ENCODE data around the gene INTS13. TPM values are rescaled to one million over a fixed set of nuclear protein-coding genes. Genes with fewer than 3 reads are reported as not detected.

Gene INTS13
- total and polyA plus RNA-seq, 2 donors (not counting 1 experiment from before 2014, with no cell fraction given): 9.2 to 16.2 TPM

GRCh38 chr12:26976687-26977086 is 38.9 kb upstream of the INTS13 start:
- no peak overlapping the region for H3K27ac Mint-ChIP-seq

GRCh38 chr12:26971963-26972362 is 34.2 kb upstream of the INTS13 start:
- DNase-seq: peak; percentile 47
- no peak overlapping the region for H2AFZ ChIP-seq (ENCODE audit: insufficient read depth, low read depth, low read length, poor library complexity, severe bottlenecking)
- peaks cover 9 to 17% of the 10 kb centered on the region in 2 donors for H3K4me1 ChIP-seq (ENCODE audit: control insufficient read depth in 2 of 2, insufficient read depth in 2 of 2, low read length in 2 of 2)
- ATAC-seq (ENCODE audit: low read depth): peak; percentile 80
- intact Hi-C loops (cut with micrococcal nuclease): loop anchor here (5.0 kb wide), 1 partner anchor 40 kb away; the partner anchor contains the start of gene TM7SF3
- ChIA-PET POLR2A (no interaction called here), CTCF (interaction anchor here (0.7 kb wide), 2 partner anchors 42 to 1349 kb away, joined by 3 read pairs; partner anchors contain the start of gene TM7SF3)
- Mint-ChIP-seq H3K27me3 (no peaks in the 10 kb centered on the region), H3K9me3 (ENCODE audit: insufficient read depth) (no peaks in the 10 kb centered on the region), H3K4me3 (no peak overlapping the region), H3K4me1 (peaks cover 20% of the 10 kb centered on the region), H3K27ac (no peak overlapping the region)
- TF ChIP-seq CTCF (IDR thresholded peaks at IDR 0.05): no peak
- peaks cover 14 to 18% of the 10 kb centered on the region in 2 experiments for H3K36me3 ChIP-seq (replicated peaks in 1 of 2; ENCODE audit: control extremely low read depth in 1 of 2, control insufficient read depth in 1 of 2, extremely low read depth in 1 of 2, insufficient read depth in 2 of 2, low read length in 1 of 2)
- no peaks in the 10 kb centered on the region for H4K20me1 ChIP-seq (ENCODE audit: control insufficient read depth, insufficient read depth, low read length, poor library complexity, severe bottlenecking)
- no peak overlapping the region for H3K9ac ChIP-seq (ENCODE audit: low read length)
- no CpG with 5 or more reads among the region's 2 CpGs for WGBS (ENCODE audit: insufficient coverage)
- H3K4me2 ChIP-seq (replicated peaks; ENCODE audit: low read depth, low read length, poor library complexity, severe bottlenecking): no peak overlapping the region
- no peaks in the 10 kb centered on the region for H3K79me2 ChIP-seq (ENCODE audit: control insufficient read depth, insufficient read depth, low read length)
- no peak overlapping the region for H3K4me3 ChIP-seq (ENCODE audit: control extremely low read depth in 1 of 5, extremely low read depth in 1 of 5, insufficient read depth in 1 of 5, low read depth in 2 of 5, low read length in 4 of 5)
- no peak overlapping the region for H3K27ac ChIP-seq (ENCODE audit: low read length in 2 of 2)
- no peaks in the 10 kb centered on the region for H3K27me3 ChIP-seq (replicated peaks in 1 of 4; ENCODE audit: control extremely low read depth in 1 of 4, control insufficient read depth in 3 of 4, insufficient read depth in 4 of 4, low read length in 3 of 4)
- H3K9me3 ChIP-seq (ENCODE audit: control extremely low read depth in 1 of 3, control insufficient read depth in 2 of 3, insufficient read depth in 1 of 3, low read length in 2 of 3): no peaks in the 10 kb centered on the region

More at GRCh38 chr12:26976687-26977086, 38.9 kb upstream of the INTS13 start:
- H3K4me3 Mint-ChIP-seq: no peak overlapping the region
- intact Hi-C loops (cut with micrococcal nuclease): no loop called here
- no peaks in the 10 kb centered on the region for H4K20me1 ChIP-seq (ENCODE audit: control insufficient read depth, insufficient read depth, low read length, poor library complexity, severe bottlenecking)
- no peak overlapping the region for H3K27ac ChIP-seq (ENCODE audit: low read length in 2 of 2)
- H3K36me3 ChIP-seq (replicated peaks in 1 of 2; ENCODE audit: control extremely low read depth in 1 of 2, control insufficient read depth in 1 of 2, extremely low read depth in 1 of 2, insufficient read depth in 2 of 2, low read length in 1 of 2): peaks cover 19 to 31% of the 10 kb centered on the region in 2 experiments
- ChIA-PET POLR2A (interaction anchor here (0.6 kb wide), 1 partner anchor 69 kb away, joined by 4 read pairs; no protein-coding TSS in a partner anchor), CTCF (no interaction called here)
- no peak for ATAC-seq (ENCODE audit: low read depth)
- peaks cover 16% of the 10 kb centered on the region for H3K4me1 Mint-ChIP-seq
- WGBS (ENCODE audit: insufficient coverage): 36% methylated on average over 1 of the region's 2 CpGs
- no peaks in the 10 kb centered on the region for H3K27me3 ChIP-seq (replicated peaks in 1 of 4; ENCODE audit: control extremely low read depth in 1 of 4, control insufficient read depth in 3 of 4, insufficient read depth in 4 of 4, low read length in 3 of 4)
- no peak for DNase-seq
- no peak overlapping the region for H3K4me2 ChIP-seq (replicated peaks; ENCODE audit: low read depth, low read length, poor library complexity, severe bottlenecking)
- H3K4me3 ChIP-seq (ENCODE audit: control extremely low read depth in 1 of 5, extremely low read depth in 1 of 5, insufficient read depth in 1 of 5, low read depth in 2 of 5, low read length in 4 of 5): no peak overlapping the region
- no peaks in the 10 kb centered on the region for H3K79me2 ChIP-seq (ENCODE audit: control insufficient read depth, insufficient read depth, low read length)
- no peaks in the 10 kb centered on the region for H3K9me3 ChIP-seq (ENCODE audit: control extremely low read depth in 1 of 3, control insufficient read depth in 2 of 3, insufficient read depth in 1 of 3, low read length in 2 of 3)
- no peak overlapping the region for H3K9ac ChIP-seq (ENCODE audit: low read length)
- H3K9me3 Mint-ChIP-seq (ENCODE audit: insufficient read depth): no peaks in the 10 kb centered on the region
- H2AFZ ChIP-seq (ENCODE audit: insufficient read depth, low read depth, low read length, poor library complexity, severe bottlenecking): no peak overlapping the region
- TF ChIP-seq CTCF (IDR thresholded peaks at IDR 0.05) (no peak), EZH2 (IDR thresholded peaks at IDR 0.05; ENCODE audit: borderline replicate concordance, insufficient read depth, low read depth, low read length, poor library complexity, severe bottlenecking) (no peak)
- H3K27me3 Mint-ChIP-seq: no peaks in the 10 kb centered on the region
- H3K4me1 ChIP-seq (ENCODE audit: control insufficient read depth in 2 of 2, insufficient read depth in 2 of 2, low read length in 2 of 2): peaks cover 9 to 10% of the 10 kb centered on the region in 2 donors

Measured in B cell (primary cell).